Lung (tissue), 12 donors: ENCODE results near the gene TTC3. TPM values are rescaled to one million over a fixed set of nuclear protein-coding genes. Genes with fewer than 3 reads are reported as not detected.

Source experiments
- ATAC-seq: fragments of 200-7000 bp; cut with Tn5 transposase; one replicate; pipeline ENCODE4 v1.9.1; 2020; ENCODE audit warnings: moderate number of reproducible peaks; ENCODE audit not compliant: insufficient read depth, low FRiP score
- DNase-seq, 3 donors: peaks; one replicate each; pipeline ENCODE4 v3.0.0-alpha.2; 2013 to 2017
- H3K27ac ChIP-seq, 2 donors: one replicate each; pipeline ENCODE4 v1.5.1; 2013; ENCODE audit warnings: mild to moderate bottlenecking in 2 of 2, moderate library complexity in 2 of 2, control low read depth in 1 of 2, inconsistent platforms in 1 of 2, low read depth in 1 of 2, low read length in 1 of 2
- H3K27me3 ChIP-seq, 3 donors: one replicate each; pipeline ENCODE4 v1.5.1; 2013; ENCODE audit warnings: low read length in 2 of 3; ENCODE audit not compliant: control insufficient read depth in 3 of 3, insufficient read depth in 3 of 3
- H3K36me3 ChIP-seq, 4 donors: one replicate each; pipeline ENCODE4 v1.5.1; 2013; ENCODE audit warnings: low read length in 4 of 4, mild to moderate bottlenecking in 1 of 4, moderate library complexity in 1 of 4; ENCODE audit not compliant: control insufficient read depth in 4 of 4, insufficient read depth in 4 of 4
- H3K4me1 ChIP-seq, 5 donors: one replicate each; pipeline ENCODE4 v1.5.1; 2013; ENCODE audit warnings: low read length in 5 of 5, mild to moderate bottlenecking in 2 of 5, moderate library complexity in 1 of 5; ENCODE audit not compliant: control insufficient read depth in 5 of 5, insufficient read depth in 5 of 5
- H3K4me3 ChIP-seq: one replicate; pipeline ENCODE4 v1.5.1; 2013; ENCODE audit warnings: mild to moderate bottlenecking, control low read depth, moderate library complexity
- H3K9ac ChIP-seq, 2 donors: one replicate each; pipeline ENCODE4 v1.5.1; 2013; ENCODE audit warnings: low read length in 2 of 2, control low read depth in 1 of 2; ENCODE audit not compliant: insufficient read depth in 1 of 2
- H3K9me3 ChIP-seq, 4 donors: one replicate each; pipeline ENCODE4 v1.5.1; 2013; ENCODE audit warnings: low read length in 3 of 4, mild to moderate bottlenecking in 1 of 4, moderate library complexity in 1 of 4; ENCODE audit not compliant: control insufficient read depth in 4 of 4, insufficient read depth in 3 of 4
- WGBS, 2 donors: extraction: QIAGEN DNeasy Blood & Tissue Kit; methylation state at CpG; one replicate each; pipeline ENCODE4 v1.1.7; 2013; 5-methylcytosine and 5-hydroxymethylcytosine counted together
- polyA plus RNA-seq, 2 donors: library from polyadenylated mRNA; stranded (reverse); fragments of 200-250 nt; gene quantifications; one replicate each; pipeline ENCODE4 v1.2.1, GENCODE V29; 2013
- total RNA-seq, 2 donors: library from RNA; depleted of rRNA in 1 of 2; stranded (reverse); fragments of >200 nt in 1 of 2; gene quantifications; one replicate each; pipeline ENCODE4 v1.2.1, GENCODE V29; 2014 to 2021
- TF ChIP-seq, protein P1 (sequence below): IDR thresholded peaks from 2 replicates; pipeline ENCODE4 v1.5.1; 2012; ENCODE audit warnings: mild to moderate bottlenecking; ENCODE audit errors: control extremely low read depth, extremely low read depth
- donor health status: control.
- donor health status: control.
- donor health status: Bipolar disorder and iron deficiency.
- donor health status: healthy.
- donor health status: DM: yes; HTN: yes; CAD: no.

TTC3 gene
- total and polyA plus RNA-seq, 4 donors = 19.0 to 310 (median 50.9) TPM

DNA sequence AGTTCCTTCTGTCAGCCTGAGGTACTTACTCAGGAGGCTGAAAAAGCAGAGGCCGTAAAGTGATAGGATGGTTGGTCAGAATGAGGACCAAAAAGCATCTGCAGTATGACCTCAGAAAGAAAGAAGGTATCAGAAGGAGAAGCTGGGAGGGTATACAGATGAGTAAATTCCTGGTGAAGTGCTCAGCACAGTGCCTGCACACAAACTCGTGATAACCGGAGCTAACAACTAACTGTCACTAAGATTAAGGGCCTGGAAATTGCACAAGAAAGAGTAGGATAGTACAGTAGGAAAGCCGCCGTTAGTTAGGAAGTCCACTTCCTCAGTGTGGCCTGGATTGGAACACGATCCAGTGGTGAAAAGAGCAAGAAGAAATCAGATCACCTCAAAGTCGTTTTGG, 131.5 kb downstream of the TTC3 start:
- Histone ChIP-seq H3K4me3 (no peak overlapping the region), H3K4me1 (peaks cover 0 to 17% (median 6%) of the 10 kb centered on the region in 5 donors), H3K27me3 (no peaks in the 10 kb centered on the region), H3K9ac (no peak overlapping the region), H3K27ac (no peak overlapping the region), H3K36me3 (peaks cover 11 to 29% (median 18%) of the 10 kb centered on the region in 4 donors), H3K9me3 (no peaks in the 10 kb centered on the region)
- ATAC-seq (no peak), DNase-seq (no peak)
- TF ChIP-seq, protein P1, sequence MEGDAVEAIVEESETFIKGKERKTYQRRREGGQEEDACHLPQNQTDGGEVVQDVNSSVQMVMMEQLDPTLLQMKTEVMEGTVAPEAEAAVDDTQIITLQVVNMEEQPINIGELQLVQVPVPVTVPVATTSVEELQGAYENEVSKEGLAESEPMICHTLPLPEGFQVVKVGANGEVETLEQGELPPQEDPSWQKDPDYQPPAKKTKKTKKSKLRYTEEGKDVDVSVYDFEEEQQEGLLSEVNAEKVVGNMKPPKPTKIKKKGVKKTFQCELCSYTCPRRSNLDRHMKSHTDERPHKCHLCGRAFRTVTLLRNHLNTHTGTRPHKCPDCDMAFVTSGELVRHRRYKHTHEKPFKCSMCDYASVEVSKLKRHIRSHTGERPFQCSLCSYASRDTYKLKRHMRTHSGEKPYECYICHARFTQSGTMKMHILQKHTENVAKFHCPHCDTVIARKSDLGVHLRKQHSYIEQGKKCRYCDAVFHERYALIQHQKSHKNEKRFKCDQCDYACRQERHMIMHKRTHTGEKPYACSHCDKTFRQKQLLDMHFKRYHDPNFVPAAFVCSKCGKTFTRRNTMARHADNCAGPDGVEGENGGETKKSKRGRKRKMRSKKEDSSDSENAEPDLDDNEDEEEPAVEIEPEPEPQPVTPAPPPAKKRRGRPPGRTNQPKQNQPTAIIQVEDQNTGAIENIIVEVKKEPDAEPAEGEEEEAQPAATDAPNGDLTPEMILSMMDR = no peak
- 58 to 79% methylated on average over 7 of the region's 7 CpGs for WGBS, 2 donors

DNA sequence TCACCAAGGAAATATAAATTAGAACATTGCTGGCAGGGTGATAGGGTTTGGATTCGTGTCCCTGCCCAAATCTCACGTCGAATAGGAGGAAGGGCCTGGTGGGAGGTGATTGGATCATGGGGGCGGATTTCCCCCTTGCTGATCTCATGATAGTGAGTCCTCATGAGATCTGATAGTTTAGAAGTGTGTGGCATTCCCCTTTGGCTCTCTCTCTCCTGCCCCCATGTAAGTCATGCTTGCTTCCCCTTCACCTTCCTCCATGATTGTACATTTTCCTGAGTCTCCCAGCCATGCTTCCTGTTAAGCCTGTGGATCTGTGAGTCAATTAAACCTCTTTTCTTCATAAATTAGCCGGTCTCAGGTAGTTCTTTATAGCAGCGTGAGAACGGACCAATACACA, 133.4 kb downstream of the TTC3 start:
- Histone ChIP-seq H3K4me1 (peaks cover 0 to 17% (median 6%) of the 10 kb centered on the region in 5 donors), H3K36me3 (peaks cover 7 to 16% (median 11%) of the 10 kb centered on the region in 4 donors), H3K4me3 (no peak overlapping the region), H3K27me3 (no peaks in the 10 kb centered on the region), H3K9me3 (no peaks in the 10 kb centered on the region), H3K9ac (no peak overlapping the region), H3K27ac (peak overlapping the region in 1 of 2 donors; percentile 71)
- ATAC-seq (no peak), DNase-seq (no peak)
- 91 to 95% methylated on average over 7 of the region's 7 CpGs for WGBS, 2 donors
- TF ChIP-seq, protein P1 = no peak

GRCh38 chr21:37207441-37208009, 134.5 kb downstream of the TTC3 start:
- no peak overlapping the region for H3K9ac ChIP-seq
- no peaks in the 10 kb centered on the region for H3K9me3 ChIP-seq
- H3K4me3 ChIP-seq = no peak overlapping the region
- TF ChIP-seq, protein P1 = no peak
- H3K36me3 ChIP-seq = peaks cover 1 to 8% (median 5%) of the 10 kb centered on the region in 4 donors
- peak overlapping the region in 1 of 2 donors; percentile 92 for H3K27ac ChIP-seq
- ATAC-seq (peak; percentile 24), DNase-seq (peak in 2 of 3 donors; percentile 19 to 52)
- WGBS, 2 donors = 47 to 53% methylated on average over 6 of the region's 6 CpGs
- H3K4me1 ChIP-seq = peaks cover 0 to 17% (median 6%) of the 10 kb centered on the region in 5 donors
- H3K27me3 ChIP-seq = no peaks in the 10 kb centered on the region
